Epithelial cell of esophagus (primary cell): ENCODE data around the gene TSPAN9.
A peak's percentile ranks its signal among the peaks of the same experiment; 100 is the strongest.

Source experiments
- DNase-seq: peaks from one replicate; pipeline ENCODE4 v3.0.0; 2010; ENCODE audit warnings: low read depth
- H3K4me3 ChIP-seq: 2 replicates; pipeline ENCODE4 v1.5.1; 2011; ENCODE audit warnings: mild to moderate bottlenecking, low read length, control low read depth
- TF ChIP-seq, protein P1 (sequence below): IDR thresholded peaks from 2 replicates; pipeline ENCODE4 v1.5.1; 2011; ENCODE audit warnings: low read depth, mild to moderate bottlenecking, low read length, control low read depth, inconsistent platforms; ENCODE audit not compliant: insufficient read depth; ENCODE audit errors: missing control alignments

TSPAN9 gene

DNA sequence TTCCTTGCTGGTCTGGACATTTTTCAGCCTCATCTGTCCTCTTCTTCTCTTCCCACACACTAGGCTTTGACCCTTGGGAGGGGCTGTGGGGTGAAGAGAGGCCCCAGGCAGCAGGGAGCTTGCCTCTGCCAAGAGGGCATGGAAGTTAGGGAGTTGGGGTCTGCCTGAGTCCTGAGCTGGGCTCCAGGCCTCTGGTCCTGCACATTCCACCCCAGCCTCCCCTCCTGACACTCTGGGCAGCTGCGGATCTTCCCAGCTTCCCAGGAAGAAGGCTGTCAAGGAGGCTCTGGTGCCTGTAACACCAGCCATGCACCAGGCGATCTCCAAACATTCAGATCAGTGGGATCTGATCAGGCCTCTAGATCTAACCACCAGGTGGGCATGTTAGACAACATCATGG is 244.7 kb downstream of the TSPAN9 start:
- no peak for DNase-seq
- H3K4me3 ChIP-seq, result no peak overlapping the region
- TF ChIP-seq, protein P1, sequence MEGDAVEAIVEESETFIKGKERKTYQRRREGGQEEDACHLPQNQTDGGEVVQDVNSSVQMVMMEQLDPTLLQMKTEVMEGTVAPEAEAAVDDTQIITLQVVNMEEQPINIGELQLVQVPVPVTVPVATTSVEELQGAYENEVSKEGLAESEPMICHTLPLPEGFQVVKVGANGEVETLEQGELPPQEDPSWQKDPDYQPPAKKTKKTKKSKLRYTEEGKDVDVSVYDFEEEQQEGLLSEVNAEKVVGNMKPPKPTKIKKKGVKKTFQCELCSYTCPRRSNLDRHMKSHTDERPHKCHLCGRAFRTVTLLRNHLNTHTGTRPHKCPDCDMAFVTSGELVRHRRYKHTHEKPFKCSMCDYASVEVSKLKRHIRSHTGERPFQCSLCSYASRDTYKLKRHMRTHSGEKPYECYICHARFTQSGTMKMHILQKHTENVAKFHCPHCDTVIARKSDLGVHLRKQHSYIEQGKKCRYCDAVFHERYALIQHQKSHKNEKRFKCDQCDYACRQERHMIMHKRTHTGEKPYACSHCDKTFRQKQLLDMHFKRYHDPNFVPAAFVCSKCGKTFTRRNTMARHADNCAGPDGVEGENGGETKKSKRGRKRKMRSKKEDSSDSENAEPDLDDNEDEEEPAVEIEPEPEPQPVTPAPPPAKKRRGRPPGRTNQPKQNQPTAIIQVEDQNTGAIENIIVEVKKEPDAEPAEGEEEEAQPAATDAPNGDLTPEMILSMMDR, result no peak

DNA sequence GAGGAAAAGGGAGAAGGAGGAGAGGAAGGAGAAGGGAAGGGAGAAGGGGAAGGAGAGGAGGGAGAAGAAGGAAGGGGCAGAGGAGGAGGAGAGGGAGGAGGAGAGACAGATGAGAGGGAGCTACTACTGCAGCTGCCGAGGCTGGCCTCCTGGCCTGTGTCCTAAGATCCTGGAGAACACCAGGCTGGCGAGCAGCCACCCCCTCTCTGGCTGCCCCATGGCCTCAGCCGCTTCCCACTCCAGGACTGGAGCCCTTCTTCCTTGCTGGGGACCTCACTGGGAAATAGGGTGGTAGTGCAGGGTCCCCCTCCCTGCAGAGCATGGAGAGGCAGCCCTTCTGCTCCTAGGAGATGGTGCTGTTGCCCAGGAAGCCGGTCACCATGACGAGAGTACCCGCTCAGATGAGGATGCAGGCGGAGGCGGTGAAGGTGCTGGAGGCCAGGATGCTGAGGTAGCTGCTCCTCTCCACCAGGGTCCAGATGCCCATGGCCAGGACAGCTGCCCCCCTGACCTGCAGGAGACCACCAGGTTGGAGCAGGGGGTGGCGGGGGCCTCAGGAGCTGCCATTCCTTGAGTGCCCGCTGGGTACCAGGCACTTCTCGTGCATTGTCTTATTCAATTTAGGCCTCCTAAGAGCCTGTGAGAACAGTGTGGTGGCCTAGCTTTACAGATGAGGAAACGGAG is 246.0 kb downstream of the TSPAN9 start:
- no peak overlapping the region for H3K4me3 ChIP-seq
- TF ChIP-seq, protein P1, result no peak
- DNase-seq, result no peak

DNA sequence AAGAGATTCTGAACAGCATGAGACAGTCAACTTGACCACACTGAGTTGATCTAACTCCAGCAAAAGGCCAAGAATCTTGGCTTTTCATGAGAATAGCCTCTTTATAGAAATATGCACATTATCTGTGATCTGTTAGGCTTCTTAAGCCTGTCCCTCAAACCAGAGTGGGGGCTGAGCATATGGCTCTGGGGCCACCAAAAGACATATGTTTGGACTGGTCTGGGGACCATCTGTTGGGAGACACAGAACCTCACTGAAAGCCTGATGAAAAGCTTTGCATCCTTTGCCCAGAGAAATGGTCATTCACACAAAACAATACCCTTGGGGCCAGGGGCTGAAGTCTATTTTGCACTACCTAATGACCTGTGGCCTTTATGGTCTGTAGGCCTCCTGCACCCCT is 248.6 kb downstream of the TSPAN9 start:
- DNase-seq, result no peak
- H3K4me3 ChIP-seq, result no peak overlapping the region
- TF ChIP-seq, protein P1, result no peak

DNA sequence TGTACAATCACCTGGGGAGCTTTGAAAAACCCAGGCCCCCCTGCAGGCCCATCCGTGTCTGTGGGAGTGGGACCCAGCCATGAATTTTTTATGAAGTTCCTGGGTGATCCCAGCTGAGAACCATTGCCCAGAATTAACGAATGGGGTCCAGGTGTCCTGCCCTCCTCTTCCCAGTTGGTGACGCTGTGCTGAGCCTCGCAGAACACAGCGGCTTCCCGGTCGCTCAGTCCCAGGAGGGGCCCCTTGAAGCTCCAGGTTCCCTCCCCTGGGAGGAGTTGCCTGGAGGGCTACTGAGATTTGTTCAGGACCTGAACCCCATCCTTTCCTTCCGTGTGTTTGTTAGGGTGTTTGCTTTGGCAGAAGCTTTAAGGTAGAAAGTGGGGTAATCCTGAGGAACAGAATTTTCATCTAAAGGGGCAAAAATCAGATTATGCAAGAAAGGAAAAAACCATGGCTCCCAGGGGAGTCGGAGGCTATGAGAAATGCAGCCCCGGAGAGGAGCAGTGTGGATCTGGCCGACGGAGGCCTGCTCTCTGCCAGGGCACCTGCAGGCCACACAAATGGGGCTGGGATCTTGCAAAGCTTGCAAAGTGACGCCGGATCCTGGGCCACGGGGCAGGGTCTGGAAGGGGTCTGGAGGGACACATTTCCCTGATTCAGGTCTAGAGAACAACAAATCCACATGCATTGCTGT is 249.1 kb downstream of the TSPAN9 start:
- no peak overlapping the region for H3K4me3 ChIP-seq
- TF ChIP-seq, protein P1, result peak; percentile 11
- DNase-seq, result no peak

DNA sequence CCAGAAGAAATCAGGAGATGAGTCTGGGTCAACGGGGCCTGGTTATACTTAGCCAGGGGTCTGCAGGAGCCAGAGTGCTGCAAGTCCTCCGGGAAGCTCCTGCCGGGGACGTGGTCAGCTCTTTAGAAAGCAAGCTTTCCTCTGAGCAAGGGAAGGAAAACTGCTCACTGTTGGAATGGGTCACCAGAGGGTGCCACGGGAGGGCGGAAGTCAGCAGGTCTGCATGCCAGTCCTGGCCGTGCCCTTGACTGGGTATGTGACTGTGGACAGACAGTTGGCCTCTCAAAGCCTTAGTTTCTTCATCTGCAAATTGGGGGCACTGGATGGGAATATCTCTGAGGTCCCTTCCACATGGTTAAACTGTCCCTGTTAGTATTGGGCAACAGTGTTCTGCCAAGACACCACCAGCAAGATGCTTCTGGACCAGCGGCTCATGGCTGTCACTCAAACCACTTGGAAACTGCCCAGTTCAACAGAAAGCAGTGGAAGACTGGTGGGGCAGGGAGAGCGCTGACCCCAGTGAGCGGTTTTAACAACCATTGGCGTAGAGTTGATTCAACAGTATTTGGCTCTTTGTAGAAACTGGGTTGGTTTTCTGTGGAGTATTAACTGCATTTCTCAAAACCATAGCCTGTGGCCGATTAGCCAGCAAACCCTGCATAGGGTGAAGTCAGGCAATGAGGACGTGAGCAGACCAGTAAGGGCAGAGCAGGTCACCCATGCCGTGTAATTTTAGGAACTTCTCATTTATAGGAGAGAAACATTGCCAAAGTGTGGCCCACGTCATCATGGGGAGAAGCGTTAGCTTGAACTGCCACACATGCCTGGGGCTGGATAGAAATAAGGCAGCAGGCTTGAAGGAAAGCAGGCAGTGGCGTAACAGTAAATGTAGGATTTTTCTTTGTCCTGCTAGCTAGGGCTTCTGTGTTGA is 249.9 kb downstream of the TSPAN9 start:
- TF ChIP-seq, protein P1, result no peak
- no peak for DNase-seq

DNA sequence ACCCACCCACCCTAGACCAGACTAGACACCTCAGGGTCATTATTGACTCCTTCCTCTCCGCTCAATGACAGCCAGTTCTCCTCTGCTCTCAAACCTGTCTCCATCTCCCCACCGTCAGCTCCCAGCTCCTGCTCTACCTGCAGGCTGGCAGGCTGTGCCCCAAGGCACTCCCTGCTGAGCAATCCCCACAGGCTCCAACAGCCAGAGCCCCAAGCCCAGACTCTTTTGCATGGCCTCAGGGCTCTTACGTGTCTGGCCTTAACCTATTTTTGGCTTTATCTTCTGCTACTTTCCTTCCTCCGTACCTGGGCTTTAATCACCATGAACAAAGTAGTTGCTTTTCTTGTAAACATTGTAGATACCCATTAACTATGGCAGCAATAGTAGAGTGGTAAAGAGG is 250.9 kb downstream of the TSPAN9 start:
- no peak overlapping the region for H3K4me3 ChIP-seq
- TF ChIP-seq, protein P1, result no peak
- DNase-seq, result no peak

More for the DNA sequence above, 249.9 kb downstream of the TSPAN9 start:
- H3K4me3 ChIP-seq, result no peak overlapping the region
